Neural cell (in vitro differentiated cells): ENCODE measurements around the gene PLS1. TPM values are rescaled to one million over a fixed set of nuclear protein-coding genes. Genes with fewer than 3 reads are reported as not detected.

Experiments used
- H2AFZ ChIP-seq: fragments of 200-600, 300-800 bp; sonication (generic), shearing (Covaris generic); 2 replicates; pipeline ENCODE4 v1.6.0; 2014; ENCODE audit warnings: low read depth, mild to moderate bottlenecking, antibody characterized with exemption, low read length, moderate library complexity
- H3F3A ChIP-seq: fragments of 200-600 bp; shearing (Covaris generic); 2 replicates; pipeline ENCODE4 v1.6.1; 2016; ENCODE audit warnings: mild to moderate bottlenecking, moderate library complexity, mixed read lengths, antibody characterized with exemption, low read length; ENCODE audit not compliant: insufficient read depth, poor library complexity, severe bottlenecking
- H3K27ac ChIP-seq: fragments of 200-600, 300-800 bp; sonication (generic), shearing (Covaris generic); 2 replicates; pipeline ENCODE4 v1.5.1; 2014; ENCODE audit warnings: mild to moderate bottlenecking, low read length, moderate library complexity
- H3K27me3 ChIP-seq: fragments of 300-800, 200-600 bp; sonication (generic), shearing (Covaris generic); 2 replicates; pipeline ENCODE4 v1.6.0; 2014; ENCODE audit warnings: mild to moderate bottlenecking, low read depth, low read length, moderate library complexity; ENCODE audit not compliant: insufficient read depth
- H3K36me3 ChIP-seq: fragments of 300-800, 200-600 bp; sonication (generic), shearing (Covaris generic); 2 replicates; pipeline ENCODE4 v1.5.1; 2014; ENCODE audit warnings: mild to moderate bottlenecking, antibody characterized with exemption, low read length, moderate library complexity; ENCODE audit not compliant: insufficient read depth
- H3K4me2 ChIP-seq: fragments of 300-800, 200-600 bp; sonication (generic), shearing (Covaris generic); 2 replicates; pipeline ENCODE4 v1.6.0; 2014; ENCODE audit warnings: mild to moderate bottlenecking, low read length
- H3K4me3 ChIP-seq: fragments of 300-800, 200-600 bp; sonication (generic), shearing (Covaris generic); 2 replicates; pipeline ENCODE4 v1.5.1; 2014; ENCODE audit warnings: mild to moderate bottlenecking, low read length, moderate library complexity
- H3K79me2 ChIP-seq: fragments of 200-600 bp; shearing (Covaris generic); replicated peaks from 2 replicates; pipeline ENCODE4 v1.6.0; 2014; ENCODE audit warnings: mild to moderate bottlenecking, low read length, moderate library complexity; ENCODE audit not compliant: insufficient read depth
- H3K9ac ChIP-seq: fragments of 300-800, 200-600 bp; sonication (generic), shearing (Covaris generic); 2 replicates; pipeline ENCODE4 v1.6.1; 2016; ENCODE audit warnings: mild to moderate bottlenecking, low read length, mixed read lengths
- H3K9me2 ChIP-seq: fragments of 200-600 bp; shearing (Covaris generic); 2 replicates; pipeline ENCODE4 v1.6.1; 2016; ENCODE audit warnings: mild to moderate bottlenecking, low read length, mixed read lengths; ENCODE audit not compliant: insufficient read depth
- H3K9me3 ChIP-seq: fragments of 200-600, 300-800 bp; sonication (generic), shearing (Covaris generic); 2 replicates; pipeline ENCODE4 v1.6.1; 2016; ENCODE audit warnings: mild to moderate bottlenecking, mixed run types, low read length, moderate library complexity, mixed read lengths
- H4K20me1 ChIP-seq: fragments of 200-600 bp; shearing (Covaris generic); 2 replicates; pipeline ENCODE4 v1.6.1; 2016; ENCODE audit warnings: mild to moderate bottlenecking, mixed run types; ENCODE audit not compliant: insufficient read depth
- EP300 ChIP-seq: fragments of 450-650 bp; conservative IDR thresholded peaks from 2 replicates; pipeline ENCODE4 v1.6.1; 2014; ENCODE audit warnings: antibody characterized with exemption, mild to moderate bottlenecking, moderate library complexity; ENCODE audit not compliant: poor library complexity, severe bottlenecking
- EZH2 ChIP-seq: fragments of 200-600, 300-800 bp; shearing (Covaris generic), sonication (generic); IDR thresholded peaks from 2 replicates; pipeline ENCODE4 v1.6.1; 2014; ENCODE audit warnings: antibody characterized with exemption, low read length, borderline replicate concordance, mild to moderate bottlenecking; ENCODE audit not compliant: insufficient read depth, poor library complexity, severe bottlenecking
- MXI1 ChIP-seq: fragments of 450-650 bp; conservative IDR thresholded peaks from 2 replicates; pipeline ENCODE4 v1.6.1; 2014; ENCODE audit warnings: antibody characterized with exemption, mild to moderate bottlenecking; ENCODE audit not compliant: poor library complexity, severe bottlenecking
- POLR2AphosphoS5 ChIP-seq: IDR thresholded peaks from 2 replicates; pipeline ENCODE4 v1.6.1; 2012
- RAD21 ChIP-seq: fragments of 450-650 bp; conservative IDR thresholded peaks from 2 replicates; pipeline ENCODE4 v1.6.1; 2014; ENCODE audit warnings: antibody characterized with exemption, mild to moderate bottlenecking, moderate library complexity
- SMC3 ChIP-seq: fragments of 450-650 bp; conservative IDR thresholded peaks from 2 replicates; pipeline ENCODE4 v1.6.1; 2014; ENCODE audit warnings: antibody characterized with exemption, mild to moderate bottlenecking, moderate library complexity; ENCODE audit not compliant: poor library complexity
- TAF1 ChIP-seq: IDR thresholded peaks from 2 replicates; pipeline ENCODE4 v1.6.1; 2012; ENCODE audit warnings: low read depth
- polyA plus RNA-seq: library from polyadenylated mRNA; depleted of rRNA; stranded (reverse); fragments of >200 nt; gene quantifications from 2 replicates; pipeline ENCODE4 v1.2.3, GENCODE V29; 2014
- TF ChIP-seq, protein P1 (sequence below): fragments of 450-650 bp; IDR thresholded peaks from 2 replicates; pipeline ENCODE4 v1.5.1; 2014; ENCODE audit warnings: antibody characterized with exemption, mild to moderate bottlenecking, moderate library complexity; ENCODE audit not compliant: poor library complexity, severe bottlenecking
- TF ChIP-seq, protein P2 (sequence below): IDR thresholded peaks from 2 replicates; pipeline ENCODE4 v1.6.1; 2012; ENCODE audit warnings: borderline replicate concordance

Gene PLS1
- polyA plus RNA-seq, 1 donor from 2014 or later: 0.31 TPM

DNA sequence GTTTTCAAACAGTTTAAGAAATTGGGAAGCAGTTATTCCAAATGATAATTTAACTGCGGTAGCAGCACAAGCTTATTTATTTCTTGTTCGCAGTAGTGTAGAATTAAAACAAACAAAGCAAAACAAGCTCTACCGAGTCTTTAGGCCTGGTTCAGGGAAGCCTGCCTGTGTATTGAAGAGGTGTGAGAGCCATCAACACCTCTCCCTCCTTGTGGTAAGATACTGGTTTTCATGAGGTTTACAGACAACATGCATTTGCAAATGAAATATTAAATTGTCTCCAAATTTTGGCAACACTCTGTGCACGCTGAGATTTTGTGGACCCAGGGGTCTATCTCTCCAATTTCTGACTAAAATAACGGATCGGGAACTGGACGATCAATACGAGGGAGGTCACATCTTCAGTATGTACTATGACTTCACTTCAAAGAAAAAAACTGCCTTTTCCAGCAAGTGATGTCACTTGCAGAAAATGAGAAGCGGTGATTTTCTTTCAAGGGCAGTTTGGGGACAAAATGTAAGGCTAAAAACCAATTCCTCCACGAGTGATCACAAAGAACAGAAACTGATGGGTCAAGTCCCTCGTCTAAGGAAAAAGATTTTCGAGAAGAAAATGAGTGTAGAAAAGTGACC is 18.4 kb upstream of the PLS1 start:
- H3K36me3 ChIP-seq: no peaks in the 10 kb centered on the region
- H4K20me1 ChIP-seq: no peaks in the 10 kb centered on the region
- H3K4me2 ChIP-seq: peak overlapping the region; percentile 91
- peak overlapping the region; percentile 78 for H3K4me3 ChIP-seq
- H3K9me3 ChIP-seq: no peaks in the 10 kb centered on the region
- H3F3A ChIP-seq: no peaks in the 10 kb centered on the region
- peak overlapping the region; percentile 72 for H3K27ac ChIP-seq
- TF ChIP-seq TAF1 (no peak), EZH2 (no peak), SMC3 (no peak), POLR2AphosphoS5 (no peak), MXI1 (no peak), RAD21 (no peak), EP300 (no peak)
- TF ChIP-seq, protein P1, sequence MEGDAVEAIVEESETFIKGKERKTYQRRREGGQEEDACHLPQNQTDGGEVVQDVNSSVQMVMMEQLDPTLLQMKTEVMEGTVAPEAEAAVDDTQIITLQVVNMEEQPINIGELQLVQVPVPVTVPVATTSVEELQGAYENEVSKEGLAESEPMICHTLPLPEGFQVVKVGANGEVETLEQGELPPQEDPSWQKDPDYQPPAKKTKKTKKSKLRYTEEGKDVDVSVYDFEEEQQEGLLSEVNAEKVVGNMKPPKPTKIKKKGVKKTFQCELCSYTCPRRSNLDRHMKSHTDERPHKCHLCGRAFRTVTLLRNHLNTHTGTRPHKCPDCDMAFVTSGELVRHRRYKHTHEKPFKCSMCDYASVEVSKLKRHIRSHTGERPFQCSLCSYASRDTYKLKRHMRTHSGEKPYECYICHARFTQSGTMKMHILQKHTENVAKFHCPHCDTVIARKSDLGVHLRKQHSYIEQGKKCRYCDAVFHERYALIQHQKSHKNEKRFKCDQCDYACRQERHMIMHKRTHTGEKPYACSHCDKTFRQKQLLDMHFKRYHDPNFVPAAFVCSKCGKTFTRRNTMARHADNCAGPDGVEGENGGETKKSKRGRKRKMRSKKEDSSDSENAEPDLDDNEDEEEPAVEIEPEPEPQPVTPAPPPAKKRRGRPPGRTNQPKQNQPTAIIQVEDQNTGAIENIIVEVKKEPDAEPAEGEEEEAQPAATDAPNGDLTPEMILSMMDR: no peak
- TF ChIP-seq, protein P2, sequence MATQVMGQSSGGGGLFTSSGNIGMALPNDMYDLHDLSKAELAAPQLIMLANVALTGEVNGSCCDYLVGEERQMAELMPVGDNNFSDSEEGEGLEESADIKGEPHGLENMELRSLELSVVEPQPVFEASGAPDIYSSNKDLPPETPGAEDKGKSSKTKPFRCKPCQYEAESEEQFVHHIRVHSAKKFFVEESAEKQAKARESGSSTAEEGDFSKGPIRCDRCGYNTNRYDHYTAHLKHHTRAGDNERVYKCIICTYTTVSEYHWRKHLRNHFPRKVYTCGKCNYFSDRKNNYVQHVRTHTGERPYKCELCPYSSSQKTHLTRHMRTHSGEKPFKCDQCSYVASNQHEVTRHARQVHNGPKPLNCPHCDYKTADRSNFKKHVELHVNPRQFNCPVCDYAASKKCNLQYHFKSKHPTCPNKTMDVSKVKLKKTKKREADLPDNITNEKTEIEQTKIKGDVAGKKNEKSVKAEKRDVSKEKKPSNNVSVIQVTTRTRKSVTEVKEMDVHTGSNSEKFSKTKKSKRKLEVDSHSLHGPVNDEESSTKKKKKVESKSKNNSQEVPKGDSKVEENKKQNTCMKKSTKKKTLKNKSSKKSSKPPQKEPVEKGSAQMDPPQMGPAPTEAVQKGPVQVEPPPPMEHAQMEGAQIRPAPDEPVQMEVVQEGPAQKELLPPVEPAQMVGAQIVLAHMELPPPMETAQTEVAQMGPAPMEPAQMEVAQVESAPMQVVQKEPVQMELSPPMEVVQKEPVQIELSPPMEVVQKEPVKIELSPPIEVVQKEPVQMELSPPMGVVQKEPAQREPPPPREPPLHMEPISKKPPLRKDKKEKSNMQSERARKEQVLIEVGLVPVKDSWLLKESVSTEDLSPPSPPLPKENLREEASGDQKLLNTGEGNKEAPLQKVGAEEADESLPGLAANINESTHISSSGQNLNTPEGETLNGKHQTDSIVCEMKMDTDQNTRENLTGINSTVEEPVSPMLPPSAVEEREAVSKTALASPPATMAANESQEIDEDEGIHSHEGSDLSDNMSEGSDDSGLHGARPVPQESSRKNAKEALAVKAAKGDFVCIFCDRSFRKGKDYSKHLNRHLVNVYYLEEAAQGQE: no peak
- H3K27me3 ChIP-seq: no peaks in the 10 kb centered on the region
- no peaks in the 10 kb centered on the region for H3K9me2 ChIP-seq
- peaks cover 18% of the 10 kb centered on the region for H3K79me2 ChIP-seq
- H2AFZ ChIP-seq: peak overlapping the region; percentile 82
- peak overlapping the region; percentile 77 for H3K9ac ChIP-seq

DNA sequence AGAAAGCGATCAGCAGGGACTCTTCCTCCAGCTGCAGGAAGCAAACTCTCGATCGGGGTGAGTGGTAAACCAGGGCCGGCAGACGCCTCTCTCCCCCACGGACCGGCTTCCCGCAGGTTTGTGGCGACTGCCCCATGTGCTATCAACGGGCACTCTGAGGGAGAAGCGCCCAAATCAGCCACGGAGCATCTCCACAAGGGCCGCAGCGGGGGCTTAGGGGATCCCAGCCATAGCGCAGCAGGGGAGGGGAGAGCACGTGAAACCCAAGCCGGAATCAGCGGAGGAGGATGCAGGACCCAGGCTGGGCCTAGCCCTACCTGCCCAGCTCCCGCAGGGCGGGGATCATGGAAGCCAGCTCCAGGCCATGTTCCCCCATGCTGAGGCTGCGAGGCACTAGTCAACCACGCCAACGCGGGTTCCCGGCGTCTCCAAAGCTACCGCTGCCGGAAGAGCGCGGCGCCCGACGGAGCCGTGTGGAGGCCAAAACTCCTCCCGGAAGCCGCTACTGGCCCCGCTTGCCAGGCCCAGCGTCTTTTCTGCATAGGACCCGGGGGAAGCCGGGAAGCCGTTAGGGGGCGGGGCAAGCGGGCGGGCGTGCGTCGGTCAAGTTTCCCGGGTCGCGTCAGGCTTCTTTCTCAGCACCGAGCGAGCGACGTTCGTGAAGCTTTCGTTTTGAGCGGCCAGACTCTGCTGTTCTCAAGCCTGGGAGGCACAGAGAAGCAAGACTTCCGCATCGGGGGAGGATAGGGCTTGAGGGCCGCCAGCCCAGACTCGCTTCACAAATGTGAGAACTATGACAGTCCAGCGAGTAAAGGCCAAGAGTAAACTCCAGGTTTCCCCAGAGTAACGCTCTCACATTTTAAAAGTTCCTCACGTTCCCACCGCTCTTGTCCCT is 17.6 kb upstream of the PLS1 start, which contains the start of gene ATR:
ATR (minus strand) TSS at position 405 of the 895 bp plus-strand sequence; CDS start at position 376, 29 bp downstream.
- Histone ChIP-seq H3K4me3 (peak within 1 kb of the TSS; percentile 78), H3K79me2 (peaks cover 16% of the 10 kb centered on the region), H3K27me3 (no peaks in the 10 kb centered on the region), H2AFZ (peak within 1 kb of the TSS; percentile 82), H3K9me2 (no peaks in the 10 kb centered on the region), H3F3A (no peaks in the 10 kb centered on the region), H3K9me3 (no peaks in the 10 kb centered on the region), H3K36me3 (no peaks in the 10 kb centered on the region), H4K20me1 (no peaks in the 10 kb centered on the region), H3K9ac (peak within 1 kb of the TSS; percentile 77), H3K4me2 (peak within 1 kb of the TSS; percentile 91), H3K27ac (peak within 1 kb of the TSS; percentile 72)
- TF ChIP-seq EP300 (peak; percentile 78), SMC3 (peak; percentile 50), EZH2 (no peak), RAD21 (peak; percentile 39), POLR2AphosphoS5 (peak; percentile 84), MXI1 (peak; percentile 99), TAF1 (no peak)
- TF ChIP-seq, protein P2: peak; percentile 66
- TF ChIP-seq, protein P1: peak; percentile 34
